Measurements from ENCODE around the gene ROBO2.

DNA sequence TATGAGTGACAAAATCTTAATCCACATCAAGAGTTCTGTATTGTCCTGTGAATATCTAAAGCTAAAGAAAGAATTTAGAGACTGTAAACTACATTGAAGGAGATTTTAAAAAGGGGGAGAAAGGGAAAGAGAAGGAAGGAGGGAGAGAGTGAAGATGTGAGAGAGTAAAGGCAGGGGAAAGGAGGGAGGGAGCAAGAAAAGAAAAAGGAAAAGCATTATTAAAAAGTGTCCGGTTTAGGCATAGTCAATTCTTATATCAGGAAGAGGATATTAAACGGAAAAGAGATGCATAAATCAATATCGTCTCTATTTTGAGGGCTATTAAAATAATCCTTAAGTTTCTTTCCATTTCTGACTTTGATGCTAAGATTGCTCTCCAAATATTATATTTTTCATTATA is 332.1 kb downstream of the ROBO2 start:
- TF ChIP-seq, protein P1, sequence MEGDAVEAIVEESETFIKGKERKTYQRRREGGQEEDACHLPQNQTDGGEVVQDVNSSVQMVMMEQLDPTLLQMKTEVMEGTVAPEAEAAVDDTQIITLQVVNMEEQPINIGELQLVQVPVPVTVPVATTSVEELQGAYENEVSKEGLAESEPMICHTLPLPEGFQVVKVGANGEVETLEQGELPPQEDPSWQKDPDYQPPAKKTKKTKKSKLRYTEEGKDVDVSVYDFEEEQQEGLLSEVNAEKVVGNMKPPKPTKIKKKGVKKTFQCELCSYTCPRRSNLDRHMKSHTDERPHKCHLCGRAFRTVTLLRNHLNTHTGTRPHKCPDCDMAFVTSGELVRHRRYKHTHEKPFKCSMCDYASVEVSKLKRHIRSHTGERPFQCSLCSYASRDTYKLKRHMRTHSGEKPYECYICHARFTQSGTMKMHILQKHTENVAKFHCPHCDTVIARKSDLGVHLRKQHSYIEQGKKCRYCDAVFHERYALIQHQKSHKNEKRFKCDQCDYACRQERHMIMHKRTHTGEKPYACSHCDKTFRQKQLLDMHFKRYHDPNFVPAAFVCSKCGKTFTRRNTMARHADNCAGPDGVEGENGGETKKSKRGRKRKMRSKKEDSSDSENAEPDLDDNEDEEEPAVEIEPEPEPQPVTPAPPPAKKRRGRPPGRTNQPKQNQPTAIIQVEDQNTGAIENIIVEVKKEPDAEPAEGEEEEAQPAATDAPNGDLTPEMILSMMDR (IDR thresholded peaks at IDR 0.05), result no peak
- TF ChIP-seq POLR2AphosphoS5 (IDR thresholded peaks at IDR 0.05) (no peak), POLR2A (IDR thresholded peaks at IDR 0.05) (no peak)
